HepG2 (cell line): Measurements from ENCODE around the gene IFIT1B. TPM values are rescaled to one million over a fixed set of nuclear protein-coding genes. Genes with fewer than 3 reads are reported as not detected.

ENCODE experiments used
- ATAC-seq: fragments of 200-7000 bp; cut with Tn5 transposase; 3 replicates; pipeline ENCODE4 v1.9.1; 2020; ENCODE audit warnings: mild to moderate bottlenecking, moderate library complexity
- BruUV-seq: library from RNA; stranded (reverse); fragments of 400-500 nt; replicated peaks from 2 replicates; lab custom pipeline; 2021; lab: Mats Ljungman, UMichigan
- CTCF ChIA-PET: fragments of 300-600 bp; formaldehyde crosslinking; extraction: SDS; loops from one replicate; lab custom pipeline; 2021; ENCODE audit warnings: low total read pairs, inconsistent platforms, low intra/inter-chr PET ratio; lab: Yijun Ruan, JAX
- POLR2A ChIA-PET: fragments of 350-600 bp; sonication (Branson Sonifier 250); formaldehyde crosslinking; loops from one replicate; lab custom pipeline; 2020; ENCODE audit warnings: antibody characterized with exemption, inconsistent platforms; lab: Yijun Ruan, JAX
- DNase-seq: peaks from one replicate; pipeline ENCODE4 v3.0.0-alpha.2; 2015; ENCODE audit warnings: low spot score
- FAIRE-seq: peaks from 3 replicates; lab custom pipeline; 2011; peaks lifted over from hg19 to GRCh38; lab: Jason Lieb, UNC
- H2AFZ ChIP-seq: one replicate; pipeline ENCODE4 v1.6.1; 2011; ENCODE audit warnings: low read length, inconsistent platforms
- H3K27ac ChIP-seq: fragments of 300-600 bp; 3 replicates; pipeline ENCODE4 v1.8.0; 2011; ENCODE audit warnings: mixed run types, mild to moderate bottlenecking, mixed read lengths, low read length, inconsistent platforms; ENCODE audit not compliant: insufficient read depth; ENCODE audit errors: extremely low read length
- H3K27me3 ChIP-seq, 2 experiments: fragments of 200-600 bp in 1 of 2; 2 replicates in 1 of 2; 3 replicates in 1 of 2; pipeline versions ENCODE4 v1.6.0 to v1.8.0; 2011; ENCODE audit warnings: low read length in 2 of 2, mild to moderate bottlenecking in 2 of 2, moderate library complexity in 2 of 2, inconsistent platforms in 1 of 2; ENCODE audit not compliant: insufficient read depth in 2 of 2, control insufficient read depth in 1 of 2
- H3K36me3 ChIP-seq, 2 experiments: fragments of 200-600 bp in 1 of 2; replicated peaks in 1 of 2; 2 replicates in 1 of 2; 3 replicates in 1 of 2; pipeline versions ENCODE4 v1.5.1 to v1.8.0; 2011; ENCODE audit warnings: low read length in 2 of 2, inconsistent platforms in 1 of 2; ENCODE audit not compliant: insufficient read depth in 2 of 2, control insufficient read depth in 1 of 2
- H3K4me1 ChIP-seq: 2 replicates; pipeline ENCODE4 v1.5.1; 2012; ENCODE audit warnings: low read length, inconsistent platforms; ENCODE audit not compliant: insufficient read depth
- H3K4me2 ChIP-seq: 2 replicates; pipeline ENCODE4 v1.6.0; 2011; ENCODE audit warnings: low read depth, low read length, inconsistent platforms
- H3K4me3 ChIP-seq, 3 experiments: fragments of 200-600 bp in 1 of 3; sonication (generic), shearing (Covaris generic) in 1 of 3; replicated peaks in 1 of 3; 2 replicates each; pipeline ENCODE4 v1.5.1; 2011 to 2016; ENCODE audit warnings: low read length in 3 of 3, inconsistent platforms in 2 of 3, low read depth in 2 of 3, mild to moderate bottlenecking in 2 of 3, control low read depth in 1 of 3, mixed read lengths in 1 of 3; ENCODE audit not compliant: insufficient read depth in 1 of 3
- H3K79me2 ChIP-seq: one replicate; pipeline ENCODE4 v1.6.1; 2011; ENCODE audit warnings: low read length, inconsistent platforms; ENCODE audit not compliant: insufficient read depth
- H3K9ac ChIP-seq: 2 replicates; pipeline ENCODE4 v1.6.0; 2011; ENCODE audit warnings: mild to moderate bottlenecking, low read depth, low read length, inconsistent platforms; ENCODE audit not compliant: insufficient read depth
- H3K9me3 ChIP-seq: 2 replicates; pipeline ENCODE4 v1.5.1; 2012; ENCODE audit warnings: mild to moderate bottlenecking, low read length
- H4K20me1 ChIP-seq: 2 replicates; pipeline ENCODE4 v1.6.0; 2011; ENCODE audit warnings: inconsistent platforms, mild to moderate bottlenecking, low read length, moderate library complexity; ENCODE audit not compliant: insufficient read depth
- RXRB ChIP-seq: IDR thresholded peaks from 2 replicates; pipeline ENCODE4 v1.6.1; 2016; ENCODE audit warnings: borderline replicate concordance, missing genetic modification reagents, missing compliant biosample characterization
- SMC3 ChIP-seq: IDR thresholded peaks from 2 replicates; pipeline ENCODE4 v1.6.1; 2011; ENCODE audit warnings: low read length, improper control_type of control experiment
- STAG1 ChIP-seq: sonication (generic); formaldehyde crosslinking; IDR thresholded peaks from 2 replicates; pipeline ENCODE4 v1.4.0; 2020; ENCODE audit warnings: missing genetic modification reagents
- ZNF33A ChIP-seq: sonication (generic); formaldehyde crosslinking; IDR thresholded peaks from 2 replicates; pipeline ENCODE4 v1.5.1; 2020; ENCODE audit warnings: missing genetic modification reagents, mild to moderate bottlenecking, moderate library complexity, borderline replicate concordance
- ZNF644 ChIP-seq: IDR thresholded peaks from 2 replicates; pipeline ENCODE4 v1.6.1; 2016; ENCODE audit warnings: low read depth
- WGBS: methylation state at CpG from one replicate; pipeline ENCODE4 v1.1.6; 2017; ENCODE audit warnings: low lambda C conversion rate; 5-methylcytosine and 5-hydroxymethylcytosine counted together
- in situ Hi-C: cut with HindIII; loops from 2 replicates; pipeline ENCODE4 v1.10.0; 2017; ENCODE audit warnings: low pct_unique_long_range_greater_than_20kb; ENCODE audit not compliant: extremely low pct_ligation_motif_present
- intact Hi-C: fragments of 100-400 bp; cut with micrococcal nuclease; formaldehyde crosslinking; loops from one replicate; pipeline ENCODE4 v1.10.0; 2022; ENCODE audit not compliant: unreplicated experiment
- polyA plus RNA-seq, 8 experiments: library from polyadenylated mRNA; depleted of rRNA in 3 of 8; stranded (reverse) in 7 of 8; unstranded in 1 of 8; fragments of >200 nt; fragmentation: Illumina TruSeq in 4 of 8; extraction: Trizol in 4 of 8; gene quantifications; 2 replicates each; pipeline versions ENCODE4 v1.2.1 to v1.2.3, GENCODE V29; 2011 to 2016; ENCODE audit warnings: low read depth in 4 of 8, missing spikeins in 1 of 8, mixed read lengths in 1 of 8; ENCODE audit not compliant: insufficient read depth in 1 of 8
- total RNA-seq, 5 experiments: library from RNA; depleted of rRNA; stranded (reverse); fragments of >200 nt; fragmentation: Illumina TruSeq; extraction: Trizol; gene quantifications; 2 replicates each; pipeline ENCODE4 v1.2.3, GENCODE V29; 2016; ENCODE audit warnings: low read depth in 1 of 5
- TF ChIP-seq, protein P1 (sequence below): sonication (generic); formaldehyde crosslinking; IDR thresholded peaks from 2 replicates; pipeline ENCODE4 v1.5.0; 2020; ENCODE audit warnings: mild to moderate bottlenecking, missing genetic modification reagents, moderate library complexity

Gene IFIT1B
- total and polyA plus RNA-seq, 2 of the 13 experiments (the other 11 are each of a cell fraction or from before 2014, with no cell fraction given), result not detected

- Histone ChIP-seq H3K9me3 (no peaks in the 10 kb centered on the region), H3K36me3 (no peaks in the 10 kb centered on the region), H3K79me2 (no peaks in the 10 kb centered on the region), H4K20me1 (no peaks in the 10 kb centered on the region), H3K9ac (no peak overlapping the region), H3K4me2 (no peak overlapping the region), H3K27me3 (no peaks in the 10 kb centered on the region), H3K27ac (no peak overlapping the region), H3K4me1 (peaks cover 10% of the 10 kb centered on the region), H3K4me3 (no peak overlapping the region), H2AFZ (no peak overlapping the region)
- ATAC-seq, result peak; percentile 48; the same call in 2 of the 3 replicates
- in situ Hi-C loops (no loop called here), intact Hi-C loops (loop anchor here (1.0 kb wide), 1 partner anchor 96 kb away; no protein-coding TSS in a partner anchor)
- ChIA-PET CTCF (interaction anchor here (1.7 kb wide), 1 partner anchor 96 kb away, joined by 4 read pairs; no protein-coding TSS in a partner anchor), POLR2A (no interaction called here)
- BruUV-seq, result no TSS peak
- TF ChIP-seq STAG1 (CRISPR knock-in tag), result peak; percentile 80
- TF ChIP-seq, protein P1, sequence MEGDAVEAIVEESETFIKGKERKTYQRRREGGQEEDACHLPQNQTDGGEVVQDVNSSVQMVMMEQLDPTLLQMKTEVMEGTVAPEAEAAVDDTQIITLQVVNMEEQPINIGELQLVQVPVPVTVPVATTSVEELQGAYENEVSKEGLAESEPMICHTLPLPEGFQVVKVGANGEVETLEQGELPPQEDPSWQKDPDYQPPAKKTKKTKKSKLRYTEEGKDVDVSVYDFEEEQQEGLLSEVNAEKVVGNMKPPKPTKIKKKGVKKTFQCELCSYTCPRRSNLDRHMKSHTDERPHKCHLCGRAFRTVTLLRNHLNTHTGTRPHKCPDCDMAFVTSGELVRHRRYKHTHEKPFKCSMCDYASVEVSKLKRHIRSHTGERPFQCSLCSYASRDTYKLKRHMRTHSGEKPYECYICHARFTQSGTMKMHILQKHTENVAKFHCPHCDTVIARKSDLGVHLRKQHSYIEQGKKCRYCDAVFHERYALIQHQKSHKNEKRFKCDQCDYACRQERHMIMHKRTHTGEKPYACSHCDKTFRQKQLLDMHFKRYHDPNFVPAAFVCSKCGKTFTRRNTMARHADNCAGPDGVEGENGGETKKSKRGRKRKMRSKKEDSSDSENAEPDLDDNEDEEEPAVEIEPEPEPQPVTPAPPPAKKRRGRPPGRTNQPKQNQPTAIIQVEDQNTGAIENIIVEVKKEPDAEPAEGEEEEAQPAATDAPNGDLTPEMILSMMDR (CRISPR knock-in tag), result peak; percentile 73
- no peak for TF ChIP-seq ZNF33A (CRISPR knock-in tag)
- TF ChIP-seq ZNF644 (CRISPR knock-in tag), result no peak
- TF ChIP-seq SMC3, result peak; percentile 71; the same call in 1 of the 2 replicates
- peak; percentile 16; the same call in 1 of the 2 replicates for TF ChIP-seq RXRB (CRISPR knock-in tag)
- 35% methylated on average over 1 of the region's 1 CpG for WGBS
- no peak for FAIRE-seq
- peak; percentile 35 for DNase-seq
These were observed 11.4 kb downstream of the IFIT1B start for GRCh38 chr10:89389254-89389653.
